AG10803 (cell line): ENCODE measurements around the gene AGPS.
A peak's percentile ranks its signal among the peaks of the same experiment; 100 is the strongest.

ENCODE experiments used
- DNase-seq: peaks from one replicate; pipeline ENCODE4 v3.0.0; 2010; ENCODE audit warnings: low read depth
- H3K4me3 ChIP-seq: 2 replicates; pipeline ENCODE4 v1.5.1; 2011; ENCODE audit warnings: mild to moderate bottlenecking, low read length, control low read depth
- TF ChIP-seq, protein P1 (sequence below): conservative IDR thresholded peaks from 2 replicates; pipeline ENCODE4 v1.5.1; 2011; ENCODE audit warnings: mild to moderate bottlenecking, low read length, control low read depth, inconsistent platforms

Gene AGPS

DNA sequence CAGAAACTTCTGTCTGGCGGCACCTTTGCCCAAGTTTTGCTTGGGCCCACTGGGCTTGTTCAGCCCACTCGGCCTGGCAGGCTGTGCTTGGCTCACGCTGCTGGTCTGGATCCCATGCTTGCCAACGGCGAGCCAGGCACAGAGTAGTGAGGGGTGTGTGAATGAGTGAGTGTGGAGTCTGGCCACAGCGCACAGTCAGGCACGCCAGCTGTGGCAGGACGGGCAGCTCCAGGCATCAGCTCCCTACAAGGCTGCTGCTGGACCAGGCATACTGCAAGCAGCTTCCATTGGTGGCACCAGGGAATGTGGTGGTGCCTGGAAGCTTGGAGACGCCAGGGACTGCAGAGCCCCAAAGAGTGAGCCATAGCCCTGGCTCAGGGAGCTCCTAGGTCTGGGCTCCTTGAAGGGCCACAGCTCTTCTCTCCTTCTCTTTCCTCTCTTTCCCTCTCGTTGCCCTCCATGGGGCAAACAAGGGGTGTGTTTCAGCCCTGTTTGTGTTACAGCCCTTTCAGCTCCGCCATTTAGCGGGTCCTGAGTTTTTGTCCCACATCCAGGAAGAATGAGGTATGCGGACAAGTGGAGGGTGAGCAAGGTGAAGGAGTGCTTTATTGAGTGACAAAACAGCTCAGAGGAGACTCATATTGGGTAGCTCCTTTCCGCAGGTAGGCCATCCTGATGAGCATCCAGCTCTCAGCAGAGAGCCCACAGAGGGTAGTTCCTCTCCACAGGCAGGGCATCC is 73.0 kb downstream of the AGPS start:
- no peak overlapping the region for H3K4me3 ChIP-seq
- TF ChIP-seq, protein P1, sequence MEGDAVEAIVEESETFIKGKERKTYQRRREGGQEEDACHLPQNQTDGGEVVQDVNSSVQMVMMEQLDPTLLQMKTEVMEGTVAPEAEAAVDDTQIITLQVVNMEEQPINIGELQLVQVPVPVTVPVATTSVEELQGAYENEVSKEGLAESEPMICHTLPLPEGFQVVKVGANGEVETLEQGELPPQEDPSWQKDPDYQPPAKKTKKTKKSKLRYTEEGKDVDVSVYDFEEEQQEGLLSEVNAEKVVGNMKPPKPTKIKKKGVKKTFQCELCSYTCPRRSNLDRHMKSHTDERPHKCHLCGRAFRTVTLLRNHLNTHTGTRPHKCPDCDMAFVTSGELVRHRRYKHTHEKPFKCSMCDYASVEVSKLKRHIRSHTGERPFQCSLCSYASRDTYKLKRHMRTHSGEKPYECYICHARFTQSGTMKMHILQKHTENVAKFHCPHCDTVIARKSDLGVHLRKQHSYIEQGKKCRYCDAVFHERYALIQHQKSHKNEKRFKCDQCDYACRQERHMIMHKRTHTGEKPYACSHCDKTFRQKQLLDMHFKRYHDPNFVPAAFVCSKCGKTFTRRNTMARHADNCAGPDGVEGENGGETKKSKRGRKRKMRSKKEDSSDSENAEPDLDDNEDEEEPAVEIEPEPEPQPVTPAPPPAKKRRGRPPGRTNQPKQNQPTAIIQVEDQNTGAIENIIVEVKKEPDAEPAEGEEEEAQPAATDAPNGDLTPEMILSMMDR, result no peak
- DNase-seq, result no peak

DNA sequence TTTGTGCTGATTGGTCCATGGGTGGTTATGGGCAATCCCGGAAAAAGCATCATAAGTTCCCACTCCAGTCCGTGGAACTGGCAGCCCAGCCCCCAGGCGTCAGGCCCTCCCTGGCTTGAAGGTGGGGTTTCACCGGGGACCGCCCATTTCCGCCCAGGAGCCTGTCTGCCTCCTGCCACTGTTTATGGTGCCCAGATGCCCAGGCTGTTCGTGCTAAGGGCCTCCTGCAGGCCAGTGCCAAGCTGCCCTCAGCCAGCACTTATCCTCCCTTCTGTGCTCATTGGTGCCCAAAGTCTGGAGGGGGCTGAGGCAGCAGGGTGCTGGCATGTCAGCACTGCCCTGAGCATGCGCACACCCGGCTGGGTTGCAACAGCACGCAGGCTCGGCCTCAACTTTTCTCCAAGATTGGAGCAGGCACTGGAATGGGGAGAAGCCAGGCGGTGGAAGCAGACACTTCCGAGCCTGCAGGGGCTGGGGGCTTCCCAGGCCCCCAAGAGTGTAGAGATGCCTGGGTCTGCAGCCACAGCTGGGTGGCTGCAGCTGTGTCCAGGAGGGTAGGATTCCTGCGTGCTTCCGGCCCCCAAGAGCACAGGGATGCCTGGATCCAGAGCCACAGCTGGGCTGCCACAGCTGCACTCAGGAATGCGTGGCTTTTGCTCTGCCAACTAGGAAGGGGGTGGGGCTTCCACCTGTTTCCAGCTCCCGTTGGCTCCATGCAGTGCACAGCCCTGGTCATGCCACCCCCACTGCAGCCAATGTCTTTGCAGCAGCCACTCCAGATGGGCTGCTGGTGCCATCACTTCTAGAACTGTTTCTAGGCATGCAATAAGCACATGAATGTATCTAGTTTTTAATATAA is 74.0 kb downstream of the AGPS start:
- DNase-seq, result no peak
- TF ChIP-seq, protein P1, result no peak
- H3K4me3 ChIP-seq, result no peak overlapping the region

DNA sequence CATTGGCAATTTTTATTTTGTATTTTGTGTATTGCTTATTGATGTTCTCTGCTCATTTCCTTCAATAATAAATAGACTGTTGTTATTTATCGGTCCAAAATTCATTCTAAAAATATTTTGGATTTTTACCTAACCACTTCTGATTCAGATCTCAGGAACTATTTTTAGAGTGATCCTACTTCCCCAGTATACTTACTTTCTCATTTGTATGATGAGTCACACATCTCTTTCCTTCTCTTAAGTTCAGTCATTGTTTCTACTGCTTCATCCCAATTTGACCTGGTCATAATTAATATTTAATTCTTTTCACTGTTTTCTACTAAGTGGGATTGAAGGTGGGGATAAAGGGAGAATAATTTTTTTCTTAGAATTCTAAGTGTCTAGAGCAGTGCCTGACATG is 75.1 kb downstream of the AGPS start:
- TF ChIP-seq, protein P1, result no peak
- H3K4me3 ChIP-seq, result no peak overlapping the region
- peak; percentile 64 for DNase-seq

DNA sequence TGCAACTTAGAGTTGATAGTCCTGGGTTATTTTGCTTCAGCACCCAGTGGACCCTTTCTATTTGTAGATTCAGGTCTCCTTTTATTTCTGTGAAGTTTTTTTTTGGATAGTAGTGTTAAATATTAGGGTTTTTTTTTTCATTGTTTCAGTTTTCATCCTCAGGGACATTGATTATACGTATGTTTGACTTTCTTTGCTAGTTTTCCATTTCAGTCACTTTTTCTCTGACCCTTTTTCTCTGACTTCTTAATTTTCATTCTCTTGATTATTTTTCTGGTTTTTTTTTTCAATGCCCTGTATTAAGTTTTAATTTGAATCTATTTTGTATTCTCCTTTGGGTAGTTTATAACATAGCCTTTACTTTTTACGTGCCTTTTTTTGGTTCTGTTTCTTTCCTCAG is 79.4 kb downstream of the AGPS start:
- DNase-seq, result no peak
- TF ChIP-seq, protein P1, result no peak
- H3K4me3 ChIP-seq, result no peak overlapping the region

DNA sequence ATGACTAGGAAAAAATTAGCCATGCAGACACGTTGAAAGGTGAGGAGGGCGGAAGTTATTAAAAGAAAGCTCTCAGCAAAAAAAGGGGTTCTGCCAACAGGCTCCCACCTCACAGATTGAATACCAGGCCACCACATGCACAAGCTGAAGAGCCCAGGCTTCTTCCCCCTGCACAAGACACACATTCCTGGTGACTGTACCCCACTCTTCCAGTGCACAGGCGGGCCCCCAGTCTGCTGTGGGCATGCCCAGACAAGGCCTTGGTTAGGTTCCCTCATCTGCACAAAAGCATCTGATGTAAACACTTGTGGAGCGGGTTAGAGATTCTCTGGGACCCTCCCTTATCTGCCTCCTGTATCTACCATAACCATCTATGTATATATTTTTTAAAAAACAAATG is 81.7 kb downstream of the AGPS start:
- TF ChIP-seq, protein P1, result no peak
- no peak for DNase-seq
- H3K4me3 ChIP-seq, result no peak overlapping the region

DNA sequence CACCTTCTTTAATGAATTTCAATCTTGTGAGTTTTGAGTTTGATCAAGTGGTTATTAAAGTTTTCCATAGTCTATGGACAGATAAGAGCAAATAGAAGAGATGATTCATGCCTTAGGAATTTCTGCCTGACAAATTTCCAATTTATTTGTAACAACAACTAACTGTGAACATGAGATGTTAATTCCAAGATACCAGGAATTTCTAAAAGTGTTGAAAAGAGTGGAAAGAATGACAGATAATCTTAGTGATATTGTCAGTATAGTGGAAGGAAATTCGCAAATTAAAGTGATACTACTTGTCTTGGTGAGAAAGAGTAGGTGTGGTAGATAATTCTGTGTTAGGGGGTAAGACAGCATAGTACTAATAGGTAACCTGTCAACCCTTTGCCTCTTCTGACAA is 82.4 kb downstream of the AGPS start:
- TF ChIP-seq, protein P1, result no peak
- no peak overlapping the region for H3K4me3 ChIP-seq
- peak; percentile 51 for DNase-seq

DNA sequence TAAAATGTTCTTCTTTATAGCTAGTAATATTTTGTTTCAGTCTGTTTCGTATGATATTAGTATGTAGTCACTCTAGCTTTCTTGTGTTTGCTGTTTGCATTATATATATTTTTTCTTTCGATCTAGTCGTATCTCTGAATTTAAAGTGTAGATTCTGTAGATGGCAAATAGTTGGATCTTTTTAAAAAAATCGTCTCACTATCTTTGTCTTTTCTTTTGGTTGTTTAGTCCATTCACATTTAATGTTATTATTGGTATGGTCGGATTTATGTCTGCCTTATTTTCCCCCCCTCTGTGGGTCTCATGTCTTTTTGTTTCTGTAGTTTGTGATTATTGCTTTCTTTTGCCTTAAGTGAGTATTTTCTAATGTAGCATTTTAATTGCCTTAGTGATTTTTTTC is 84.3 kb downstream of the AGPS start:
- H3K4me3 ChIP-seq, result no peak overlapping the region
- TF ChIP-seq, protein P1, result no peak
- DNase-seq, result no peak
